MV-4-11 (cell line): Measurements from ENCODE around the gene SIVA1.
A peak's percentile ranks its signal among the peaks of the same experiment; 100 is the strongest.

ENCODE experiments used
- DNase-seq: peaks from one replicate; lab custom pipeline; 2025; lab: John Stamatoyannopoulos, UW

The SIVA1 gene

DNA sequence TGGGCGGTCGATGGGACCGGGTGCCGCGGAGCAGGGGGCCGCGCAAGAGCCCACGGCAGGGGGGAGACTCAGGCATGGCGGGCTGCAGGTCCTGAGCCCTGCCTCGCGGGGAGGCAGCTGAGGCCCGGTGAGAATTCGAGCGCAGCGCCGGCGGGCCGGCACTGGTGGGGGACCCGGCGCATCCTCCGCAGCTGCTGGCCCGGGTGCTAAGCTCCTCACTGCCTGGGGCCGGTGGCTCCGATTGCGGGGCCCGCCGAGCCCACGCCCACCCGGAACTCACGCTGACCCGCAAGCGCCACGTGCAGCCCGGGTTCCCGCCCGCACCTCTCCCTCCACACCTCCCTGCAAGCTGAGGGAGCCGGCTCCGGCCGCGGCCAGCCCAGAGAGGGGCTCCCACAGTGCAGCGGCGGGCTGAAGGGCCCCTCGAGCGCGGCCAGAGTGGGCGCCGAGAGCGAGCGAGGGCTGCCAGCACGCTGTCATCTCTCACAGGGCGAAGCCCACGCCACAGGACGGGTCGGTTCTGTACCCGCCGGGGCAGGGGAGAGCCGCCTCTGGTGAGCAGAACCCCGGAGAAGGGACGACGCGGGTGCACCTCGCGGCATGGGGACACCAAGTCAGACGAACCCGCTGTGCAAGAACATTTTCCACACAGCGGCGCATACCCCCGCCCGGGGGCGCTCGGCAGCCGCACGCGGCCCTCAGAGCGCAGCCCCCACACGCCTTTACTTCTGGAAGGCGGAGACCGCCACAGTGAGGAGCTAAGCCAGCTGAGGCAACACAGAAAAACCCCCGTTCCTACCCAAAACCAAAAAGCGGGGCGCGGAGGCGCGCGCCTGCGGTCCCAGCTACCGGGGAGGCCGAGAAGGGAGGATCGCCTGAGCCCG lies 1.2 kb upstream of the SIVA1 start:
- DNase-seq = peak; percentile 66

DNA sequence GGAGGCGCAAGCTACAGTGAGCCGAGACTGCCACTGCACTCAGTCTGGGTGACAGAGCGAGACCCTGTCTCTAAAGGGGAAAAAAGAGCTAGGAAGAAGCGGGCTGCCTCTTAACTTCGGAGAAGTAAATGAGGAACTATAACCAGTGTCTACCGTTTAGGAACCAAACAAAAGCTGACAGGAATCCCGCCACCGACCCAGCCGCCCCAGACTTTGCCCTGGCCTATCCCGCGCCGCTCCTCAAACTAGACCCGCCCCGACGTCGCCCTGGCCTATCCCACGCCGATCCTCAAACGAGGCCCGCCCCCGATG lies 568 bp upstream of the SIVA1 start:
- peak; percentile 100 for DNase-seq

GRCh38 chr14:104753528-104754212 lies 723 bp downstream of the SIVA1 start:
- no peak for DNase-seq

- DNase-seq = no peak
Measured at GRCh38 chr14:104754213-104754851, 1.4 kb downstream of the SIVA1 start.

GRCh38 chr14:104755621-104756020 lies 2.7 kb downstream of the SIVA1 start:
- DNase-seq = no peak

DNA sequence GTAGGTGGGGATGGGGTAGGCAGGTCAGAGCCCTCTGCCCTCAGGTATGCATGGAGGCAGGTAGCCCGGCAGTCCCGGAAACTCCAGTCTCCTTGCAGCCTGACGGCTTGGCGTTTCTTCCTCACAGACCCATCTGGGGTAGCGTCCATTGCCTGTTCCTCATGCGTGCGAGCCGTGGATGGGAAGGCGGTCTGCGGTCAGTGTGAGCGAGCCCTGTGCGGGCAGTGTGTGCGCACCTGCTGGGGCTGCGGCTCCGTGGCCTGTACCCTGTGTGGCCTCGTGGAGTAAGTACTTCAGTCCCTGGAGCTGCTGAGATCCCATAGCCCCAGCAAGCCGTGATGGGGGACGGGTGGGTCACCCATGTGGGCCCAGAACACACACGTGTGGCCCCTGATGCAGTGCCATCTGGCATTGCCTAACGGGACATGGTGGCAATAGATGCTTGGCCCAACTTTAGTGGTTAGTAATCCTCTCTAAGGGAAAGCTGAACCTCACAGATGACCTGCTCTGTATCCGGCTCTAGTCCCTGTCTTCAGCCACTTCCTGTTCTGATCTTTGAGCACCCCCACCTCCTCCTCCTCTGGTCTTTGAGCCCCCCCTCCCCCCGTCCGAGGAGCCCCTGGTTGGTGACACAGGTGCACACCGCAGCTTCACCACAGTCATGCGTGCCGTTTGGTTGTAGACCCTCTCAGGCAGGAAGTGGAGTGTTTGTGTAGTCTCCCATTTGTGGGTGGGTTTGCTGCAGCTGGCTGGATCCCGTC lies 3.7 kb downstream of the SIVA1 start:
- no peak for DNase-seq

GRCh38 chr14:104757238-104757585 lies 4.3 kb downstream of the SIVA1 start:
- DNase-seq = no peak

DNA sequence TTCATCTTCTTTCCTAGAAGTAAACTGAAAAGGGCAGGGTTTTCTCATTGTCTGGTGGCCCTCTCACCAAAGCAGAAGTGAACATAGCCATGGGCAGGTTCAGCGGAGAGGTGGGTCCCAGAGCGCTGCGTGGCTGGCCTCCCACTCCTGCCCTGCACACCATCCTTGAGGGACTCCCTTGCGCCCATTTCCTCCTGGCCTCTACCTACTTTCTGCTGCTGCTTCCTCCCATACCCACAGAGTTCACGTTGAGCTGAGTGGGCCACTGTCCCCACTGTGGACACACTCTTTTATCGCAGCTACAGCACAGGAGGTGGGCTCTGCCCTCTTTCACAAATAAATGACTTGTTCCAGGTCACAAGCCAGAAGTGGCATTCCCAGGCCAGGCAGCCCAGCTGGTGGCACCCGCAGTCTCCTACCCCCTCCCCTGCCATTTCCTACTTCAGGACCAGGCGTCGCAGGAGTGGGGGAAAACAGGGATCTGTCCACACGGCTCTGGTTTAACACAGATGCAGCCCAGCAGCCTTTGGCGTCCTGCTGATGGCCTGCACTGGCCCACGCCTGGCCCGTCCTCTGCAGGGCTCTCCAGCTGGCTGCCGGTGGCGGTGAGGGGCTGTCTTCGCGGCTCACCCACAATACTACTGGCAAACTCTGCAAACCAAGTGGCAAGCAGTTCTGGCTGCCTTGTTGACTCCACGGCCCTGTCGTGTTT lies 4.9 kb downstream of the SIVA1 start:
- no peak for DNase-seq

DNA sequence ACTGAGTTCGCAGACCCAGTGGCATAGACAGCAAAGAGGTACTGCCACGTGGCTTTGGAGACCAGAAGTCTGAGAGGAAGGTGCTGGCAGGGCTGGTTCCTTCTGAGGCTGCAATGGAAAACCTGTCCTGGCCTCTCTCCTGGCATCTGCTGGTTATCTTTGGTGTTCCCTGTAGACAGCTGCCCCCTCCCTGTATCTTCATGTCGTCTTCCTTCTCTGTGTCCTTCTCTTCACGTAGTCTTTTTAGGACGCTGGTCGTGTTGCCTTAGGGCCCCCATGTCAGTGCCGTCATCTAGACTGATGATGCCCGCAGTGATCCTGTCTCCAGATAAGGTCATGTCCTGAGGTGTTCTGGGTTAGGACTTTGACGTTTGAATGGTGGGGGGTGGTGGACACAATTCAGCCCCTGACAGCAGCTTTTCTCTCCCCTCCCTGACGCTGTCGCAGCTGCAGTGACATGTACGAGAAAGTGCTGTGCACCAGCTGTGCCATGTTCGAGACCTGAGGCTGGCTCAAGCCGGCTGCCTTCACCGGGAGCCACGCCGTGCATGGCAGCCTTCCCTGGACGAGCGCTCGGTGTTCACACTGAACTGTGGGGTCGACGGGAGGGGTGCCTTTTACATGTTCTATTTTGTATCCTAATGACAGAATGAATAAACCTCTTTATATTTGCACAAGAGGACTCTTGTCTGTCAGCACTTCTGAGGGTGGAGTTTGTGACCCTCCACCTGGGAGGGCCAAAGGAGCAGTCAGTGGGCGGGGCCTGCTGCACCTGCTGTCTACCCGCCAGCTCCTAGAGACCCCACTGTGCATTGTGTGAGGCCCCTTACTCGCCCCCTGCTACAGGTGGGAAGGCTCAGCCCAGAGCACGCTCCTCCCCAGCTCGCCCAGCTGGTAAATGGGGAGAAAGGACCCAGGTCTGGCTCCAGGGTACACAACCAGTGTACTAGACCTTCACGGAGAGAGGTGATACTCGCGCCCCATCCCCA lies 6.3 kb downstream of the SIVA1 start:
- DNase-seq = no peak

GRCh38 chr14:104765517-104765916 lies 12.6 kb downstream of the SIVA1 start:
- DNase-seq = peak; percentile 12

DNA sequence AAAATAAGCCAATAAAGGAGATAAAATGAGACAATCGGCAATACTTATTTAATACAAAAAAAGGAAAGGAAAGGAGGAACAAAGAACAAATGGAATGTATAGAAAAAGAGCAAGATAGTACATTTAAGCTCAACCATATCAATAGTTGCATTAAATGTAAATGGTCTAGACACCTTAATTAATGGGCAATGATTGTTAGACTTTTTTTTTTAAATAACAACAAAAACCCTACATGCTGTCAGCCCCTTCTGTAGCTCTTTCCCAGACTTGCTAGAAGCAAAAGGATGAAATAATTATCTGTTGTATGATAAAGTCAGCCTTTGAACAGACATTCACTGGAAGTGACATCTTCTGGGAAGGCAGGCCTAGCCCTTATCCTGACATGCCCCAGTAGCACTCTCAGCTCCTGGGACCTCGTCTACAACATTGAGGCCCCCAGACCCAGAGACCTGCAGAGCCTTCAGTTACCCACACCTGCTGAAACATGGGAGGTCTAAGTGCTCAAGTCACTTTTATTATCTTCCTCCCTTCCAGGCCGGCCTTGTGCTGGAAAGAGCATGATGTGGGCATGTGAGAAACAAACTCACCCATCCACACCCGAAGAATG lies 13.4 kb downstream of the SIVA1 start:
- DNase-seq = no peak

DNA sequence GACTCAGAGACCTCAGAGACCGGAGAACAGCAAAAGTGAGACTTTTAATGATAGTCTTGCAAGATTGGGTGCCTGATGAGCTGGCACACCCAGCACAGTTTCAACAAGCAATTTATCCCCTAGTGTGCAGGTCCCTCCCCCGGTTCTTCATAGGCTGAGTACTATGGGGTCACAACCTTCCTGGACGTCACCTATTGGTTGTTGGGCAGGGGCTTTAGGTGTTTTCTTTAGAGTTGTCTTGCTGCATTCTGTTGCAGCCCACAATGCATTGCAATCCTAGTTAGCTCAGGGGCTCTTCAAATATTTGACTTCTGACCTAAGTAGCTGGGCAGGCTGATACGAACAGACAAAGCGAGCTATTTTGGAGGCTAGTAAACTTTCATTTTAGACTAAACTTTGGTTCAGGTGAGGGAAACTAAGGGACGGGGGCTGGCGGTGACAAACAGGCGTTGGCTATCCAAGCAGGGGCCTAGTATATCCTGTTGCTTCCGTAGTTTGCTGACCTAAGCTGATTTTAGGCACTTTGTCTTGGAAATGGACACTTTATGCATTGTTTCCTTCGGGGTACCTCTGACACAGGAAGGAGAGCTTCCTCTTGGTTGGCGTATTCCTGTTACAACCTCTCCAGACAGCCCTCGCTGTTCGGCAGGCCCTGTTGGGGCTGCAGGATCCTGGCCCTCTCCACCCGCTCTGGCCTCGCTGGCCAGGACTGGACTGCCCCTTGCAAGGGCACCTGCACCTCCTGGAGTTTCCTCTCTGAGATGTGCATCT lies 14.1 kb downstream of the SIVA1 start:
- DNase-seq = no peak

- no peak for DNase-seq
Measured at GRCh38 chr14:104767634-104767918, 14.6 kb downstream of the SIVA1 start.

DNA sequence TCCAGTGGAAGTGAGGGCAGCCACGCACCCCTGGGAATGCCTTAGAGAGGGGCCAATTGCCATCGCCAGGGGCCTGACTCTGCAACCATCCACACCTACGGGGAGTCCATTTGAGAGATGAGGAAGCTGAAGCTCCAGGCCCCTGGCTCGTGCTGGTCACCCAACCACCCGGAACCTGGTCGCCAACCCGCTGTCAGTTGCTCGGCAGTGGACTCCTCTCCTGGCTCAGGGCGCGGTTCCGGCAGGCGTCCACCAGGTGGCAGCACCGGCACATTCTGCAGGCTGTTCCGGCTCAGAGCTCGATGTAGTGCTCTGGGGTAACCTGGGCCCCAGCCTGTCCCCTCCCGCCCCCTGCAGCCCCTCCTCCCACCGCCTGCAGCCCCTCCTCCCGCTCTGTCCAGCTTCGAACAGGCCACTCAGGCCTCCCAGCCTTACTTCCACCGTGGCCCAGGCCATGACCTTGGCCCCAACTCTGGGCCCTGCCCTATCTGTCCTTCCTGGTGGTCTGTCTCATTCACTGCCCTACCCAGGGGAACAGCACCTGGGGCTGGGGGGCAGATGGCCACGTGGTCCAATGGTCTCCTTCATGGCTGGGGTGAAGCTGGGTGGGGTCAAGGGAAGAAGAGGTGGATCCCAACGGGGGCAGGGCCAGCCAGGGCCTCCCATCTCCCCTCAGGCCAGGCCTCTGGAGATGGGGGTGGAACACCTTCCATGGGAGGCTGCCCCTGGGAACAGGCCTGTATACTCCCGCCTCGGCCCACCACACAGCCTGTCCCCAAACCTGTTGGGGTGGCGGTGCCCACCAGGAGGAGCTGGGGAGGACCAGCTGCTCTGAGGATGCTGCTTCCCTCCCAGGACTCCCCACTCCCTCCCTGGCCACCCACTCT lies 15.7 kb downstream of the SIVA1 start:
- peak; percentile 70 for DNase-seq

DNA sequence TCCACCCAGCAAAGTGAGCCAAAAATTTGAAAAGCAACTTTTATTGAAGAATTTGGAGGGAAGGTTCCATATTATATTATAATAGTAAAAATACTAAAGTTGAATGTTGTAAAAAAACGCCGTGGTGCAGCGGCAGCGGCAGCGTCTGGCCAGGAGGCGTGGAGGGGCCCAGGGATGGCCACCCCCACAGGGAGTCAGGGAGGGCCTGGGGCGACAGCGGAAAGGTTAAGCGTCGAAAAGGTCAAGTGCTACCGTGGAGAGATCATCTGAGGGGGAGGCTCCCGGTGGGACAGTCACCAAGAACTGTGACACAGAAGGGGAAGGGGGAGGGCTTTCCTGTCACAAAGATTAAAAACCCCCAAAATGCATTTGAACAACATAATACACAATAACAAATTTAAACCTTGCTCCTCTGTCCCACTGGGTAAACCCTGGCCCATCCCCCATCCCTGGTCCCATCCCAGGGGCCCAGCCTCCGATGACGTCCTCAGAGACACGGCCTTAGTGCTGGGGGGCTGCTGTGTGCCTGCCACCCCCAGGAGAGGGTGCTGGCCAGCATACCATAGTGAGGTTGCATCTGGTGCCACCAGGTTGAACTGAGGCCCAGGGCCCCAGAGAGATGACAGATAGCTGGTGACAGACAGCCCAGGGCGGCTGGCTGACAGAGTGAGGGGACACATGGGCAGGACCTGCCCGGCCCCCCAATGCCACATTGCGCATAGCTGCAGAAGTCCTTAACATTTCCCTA lies 16.6 kb downstream of the SIVA1 start:
- no peak for DNase-seq

DNA sequence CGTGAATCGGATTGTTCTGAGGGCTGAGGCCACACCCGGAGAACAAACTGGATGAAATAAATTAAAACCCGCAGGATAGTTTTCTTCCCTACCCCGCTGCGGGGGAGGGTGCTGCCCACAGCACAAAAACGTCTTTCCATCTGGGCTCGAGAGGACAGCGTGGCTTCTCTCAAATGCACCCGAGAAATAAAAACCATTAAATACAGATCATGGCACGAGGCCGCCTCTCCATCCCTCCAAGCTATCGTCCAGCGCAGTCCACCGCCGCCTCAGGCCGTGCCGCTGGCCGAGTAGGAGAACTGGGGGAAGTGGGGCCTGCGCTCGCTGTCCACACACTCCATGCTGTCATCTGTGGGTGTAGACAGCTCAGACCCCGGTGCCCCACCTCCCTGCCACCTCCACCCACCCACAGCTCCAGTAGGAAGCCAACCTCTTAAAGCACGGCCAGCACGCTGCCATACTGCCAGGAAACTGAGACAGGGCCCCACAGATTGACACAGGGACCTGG lies 17.2 kb downstream of the SIVA1 start:
- DNase-seq = no peak

DNA sequence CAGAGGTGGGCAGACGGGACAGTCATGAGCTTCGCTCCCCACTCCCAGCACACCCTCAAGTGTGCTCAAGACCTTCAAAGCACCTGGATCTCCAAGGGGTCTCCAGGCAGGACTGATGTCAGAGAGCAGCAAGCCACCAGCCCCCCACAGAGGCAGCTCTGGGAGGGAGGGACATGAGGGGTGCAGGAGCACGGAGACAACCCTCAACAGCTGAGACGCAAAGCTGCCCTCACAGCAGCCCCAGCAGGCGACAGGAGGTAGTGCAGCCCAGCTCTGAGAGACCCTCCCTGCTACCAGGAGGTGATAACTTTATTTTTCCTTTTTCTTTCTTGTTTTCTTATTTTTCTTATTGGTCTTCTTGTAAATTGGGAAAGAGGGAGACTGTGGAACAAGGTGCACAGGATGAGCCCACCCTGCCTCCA lies 17.9 kb downstream of the SIVA1 start:
- no peak for DNase-seq

- no peak for DNase-seq
Measured at GRCh38 chr14:104771374-104771773, 18.4 kb downstream of the SIVA1 start.
